Measurements from ENCODE around the gene RHAG. TPM values are rescaled to one million over a fixed set of nuclear protein-coding genes. Genes with fewer than 3 reads are reported as not detected.
"Not testable (repeated sequence)": the region's sequence is repeated elsewhere in the genome, so short reads cannot be mapped to it uniquely, and the experiment has no call there.

RHAG gene
- total and polyA plus RNA-seq, 4 donors = not detected

DNA sequence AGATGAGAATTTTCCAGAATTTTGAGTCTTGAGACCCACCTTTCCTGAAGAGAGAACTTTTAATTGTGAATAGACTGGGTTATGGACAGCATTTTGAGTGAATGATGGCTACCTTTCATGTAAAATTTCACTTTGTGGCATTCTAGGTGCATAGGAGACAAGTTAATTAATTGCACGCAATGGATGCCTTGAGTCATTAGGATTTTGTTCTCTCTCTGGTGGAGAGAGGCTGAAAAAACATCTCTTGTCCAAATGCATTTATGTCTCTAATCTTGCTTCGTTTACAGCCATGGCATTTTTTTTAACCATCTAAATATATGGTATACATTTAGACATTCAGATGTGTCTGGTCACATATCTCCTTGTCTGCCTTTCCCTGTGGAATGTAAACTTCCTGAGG is 3.1 kb downstream of the RHAG start:
- 77 to 95% methylated on average over 2 of the region's 2 CpGs for WGBS, 2 donors
- H3K27ac ChIP-seq (ENCODE audit: low read depth in 1 of 2, low read length in 2 of 2) = no peak overlapping the region
- no peaks in the 10 kb centered on the region for H3K27me3 ChIP-seq (ENCODE audit: control insufficient read depth in 1 of 2, insufficient read depth in 2 of 2, low read length in 1 of 2)
- DNase-seq (no peak), ATAC-seq (ENCODE audit: low FRiP score) (no peak)
- no peaks in the 10 kb centered on the region for H3K36me3 ChIP-seq (ENCODE audit: control insufficient read depth in 1 of 2, insufficient read depth in 2 of 2, low read length in 1 of 2)
- H3K4me3 ChIP-seq (ENCODE audit: low read length in 2 of 2) = no peak overlapping the region
- no peaks in the 10 kb centered on the region for H3K9me3 ChIP-seq (ENCODE audit: control insufficient read depth, low read length)
- H3K4me1 ChIP-seq (ENCODE audit: control insufficient read depth in 1 of 2, insufficient read depth in 2 of 2, low read length in 2 of 2) = no peaks in the 10 kb centered on the region
- intact Hi-C loops (cut with DNase I) = no loop called here

DNA sequence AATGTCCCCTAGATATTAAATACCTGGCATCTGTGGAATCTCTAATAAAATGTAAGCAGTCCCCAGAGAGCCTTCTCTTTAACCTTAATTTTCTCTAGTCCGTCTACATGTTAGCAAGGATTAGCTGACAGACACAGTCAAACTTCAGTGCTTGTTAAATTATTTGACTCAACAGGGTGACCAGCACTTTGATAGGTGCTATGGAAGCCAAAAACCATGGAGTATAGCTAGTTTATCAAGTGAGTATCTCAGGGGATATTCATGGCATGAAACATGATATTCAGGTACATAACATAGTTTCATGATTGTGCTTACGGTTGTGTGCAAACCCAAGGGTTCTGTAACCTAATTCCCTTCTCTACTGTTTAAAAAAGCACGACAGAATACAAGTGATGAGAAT is 3.9 kb downstream of the RHAG start:
- H3K27me3 ChIP-seq (ENCODE audit: control insufficient read depth in 1 of 2, insufficient read depth in 2 of 2, low read length in 1 of 2) = no peaks in the 10 kb centered on the region
- WGBS, 2 donors = 72 to 74% methylated on average over 3 of the region's 3 CpGs
- no peaks in the 10 kb centered on the region for H3K9me3 ChIP-seq (ENCODE audit: control insufficient read depth, low read length)
- H3K27ac ChIP-seq (ENCODE audit: low read depth in 1 of 2, low read length in 2 of 2) = no peak overlapping the region
- intact Hi-C loops (cut with DNase I) = no loop called here
- H3K4me3 ChIP-seq (ENCODE audit: low read length in 2 of 2) = no peak overlapping the region
- DNase-seq (no peak), ATAC-seq (ENCODE audit: low FRiP score) (no peak)
- H3K36me3 ChIP-seq (ENCODE audit: control insufficient read depth in 1 of 2, insufficient read depth in 2 of 2, low read length in 1 of 2) = no peaks in the 10 kb centered on the region
- no peaks in the 10 kb centered on the region for H3K4me1 ChIP-seq (ENCODE audit: control insufficient read depth in 1 of 2, insufficient read depth in 2 of 2, low read length in 2 of 2)

DNA sequence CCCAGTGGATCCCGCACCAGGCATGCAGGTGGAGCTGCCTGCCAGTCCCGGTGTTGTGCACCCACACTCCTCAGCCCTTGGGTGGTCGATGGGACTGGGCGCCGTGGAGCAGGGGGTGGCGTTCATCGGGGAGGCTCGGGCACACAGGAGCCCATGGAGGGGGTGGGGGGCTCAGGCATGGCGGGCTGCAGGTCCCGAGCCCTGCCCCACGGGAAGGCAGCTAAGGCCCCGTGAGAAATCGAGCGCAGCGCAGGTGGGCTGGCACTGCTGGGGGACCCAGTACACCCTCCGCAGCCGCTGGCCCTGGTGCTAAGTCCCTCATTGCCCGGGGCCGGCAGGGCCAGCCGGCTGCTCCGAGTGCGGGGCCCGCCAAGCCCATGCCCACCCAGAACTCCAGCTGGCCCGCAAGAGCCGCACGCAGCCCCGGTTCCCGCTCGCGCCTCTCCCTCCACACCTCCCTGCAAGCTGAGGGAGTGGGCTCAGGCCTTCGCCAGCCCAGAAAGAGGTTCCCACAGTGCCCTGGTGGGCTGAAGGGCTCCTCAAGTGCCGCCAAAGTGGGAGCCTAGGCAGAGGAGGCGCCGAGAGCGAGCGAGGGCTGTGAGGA is 7.1 kb downstream of the RHAG start:
- H3K27me3 ChIP-seq (ENCODE audit: control insufficient read depth in 1 of 2, insufficient read depth in 2 of 2, low read length in 1 of 2); ATAC-seq (ENCODE audit: low FRiP score); H3K36me3 ChIP-seq (ENCODE audit: control insufficient read depth in 1 of 2, insufficient read depth in 2 of 2, low read length in 1 of 2); DNase-seq; intact Hi-C loops (cut with DNase I); H3K9me3 ChIP-seq (ENCODE audit: control insufficient read depth, low read length); H3K4me3 ChIP-seq (ENCODE audit: low read length in 2 of 2); H3K27ac ChIP-seq (ENCODE audit: low read depth in 1 of 2, low read length in 2 of 2); H3K4me1 ChIP-seq (ENCODE audit: control insufficient read depth in 1 of 2, insufficient read depth in 2 of 2, low read length in 2 of 2): not testable (repeated sequence)
- WGBS, 2 donors = 93 to 96% methylated on average over 32 to 36 of the region's 36 CpGs

DNA sequence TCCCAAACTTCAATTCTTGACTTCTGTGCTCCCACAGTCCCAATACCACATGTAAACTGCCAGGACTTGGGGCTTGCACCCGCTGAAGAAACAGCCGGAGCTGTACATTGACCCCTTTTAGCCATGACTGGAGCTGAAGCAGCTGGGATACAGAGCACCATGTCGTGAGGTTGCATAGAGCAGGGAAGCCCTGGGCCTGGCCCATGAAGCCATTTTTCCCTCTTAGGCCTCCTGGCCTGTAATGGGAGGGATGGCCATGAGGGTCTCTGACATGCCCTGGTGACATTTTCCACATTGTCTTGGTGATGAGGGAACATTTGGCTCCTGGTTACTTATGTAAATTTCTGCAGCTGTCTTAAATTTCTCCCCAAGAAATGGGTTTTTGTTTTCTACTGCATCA is 9.8 kb downstream of the RHAG start:
- no peaks in the 10 kb centered on the region for H3K4me1 ChIP-seq (ENCODE audit: control insufficient read depth in 1 of 2, insufficient read depth in 2 of 2, low read length in 2 of 2)
- 86 to 92% methylated on average over 3 of the region's 3 CpGs for WGBS, 2 donors
- H3K27me3 ChIP-seq (ENCODE audit: control insufficient read depth in 1 of 2, insufficient read depth in 2 of 2, low read length in 1 of 2) = no peaks in the 10 kb centered on the region
- H3K27ac ChIP-seq (ENCODE audit: low read depth in 1 of 2, low read length in 2 of 2) = no peak overlapping the region
- no peak for DNase-seq
- no peak overlapping the region for H3K4me3 ChIP-seq (ENCODE audit: low read length in 2 of 2)
- no peak for ATAC-seq (ENCODE audit: low FRiP score)
- no peaks in the 10 kb centered on the region for H3K9me3 ChIP-seq (ENCODE audit: control insufficient read depth, low read length)
- intact Hi-C loops (cut with DNase I) = no loop called here
- no peaks in the 10 kb centered on the region for H3K36me3 ChIP-seq (ENCODE audit: control insufficient read depth in 1 of 2, insufficient read depth in 2 of 2, low read length in 1 of 2)

DNA sequence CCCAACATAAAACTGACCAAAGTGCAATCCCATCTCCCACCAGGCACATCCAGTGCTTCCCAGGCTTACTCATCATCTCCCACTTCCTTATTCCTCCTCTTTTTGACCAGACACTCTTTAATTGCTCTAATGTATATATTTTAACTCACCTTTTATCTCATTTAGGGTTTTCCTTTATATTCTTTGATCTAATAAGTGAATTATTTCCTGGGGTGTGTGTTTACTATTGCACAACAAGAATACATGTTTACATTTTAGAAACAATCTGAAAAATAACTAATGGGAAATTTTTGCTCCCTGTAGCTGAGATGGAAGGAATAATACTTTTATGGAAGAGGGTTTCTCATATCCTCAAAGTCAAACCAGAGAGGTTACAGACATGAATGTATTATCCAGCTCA is 18.4 kb downstream of the RHAG start:
- intact Hi-C loops (cut with DNase I) = no loop called here
- DNase-seq = no peak
- no peak for ATAC-seq (ENCODE audit: low FRiP score)

DNA sequence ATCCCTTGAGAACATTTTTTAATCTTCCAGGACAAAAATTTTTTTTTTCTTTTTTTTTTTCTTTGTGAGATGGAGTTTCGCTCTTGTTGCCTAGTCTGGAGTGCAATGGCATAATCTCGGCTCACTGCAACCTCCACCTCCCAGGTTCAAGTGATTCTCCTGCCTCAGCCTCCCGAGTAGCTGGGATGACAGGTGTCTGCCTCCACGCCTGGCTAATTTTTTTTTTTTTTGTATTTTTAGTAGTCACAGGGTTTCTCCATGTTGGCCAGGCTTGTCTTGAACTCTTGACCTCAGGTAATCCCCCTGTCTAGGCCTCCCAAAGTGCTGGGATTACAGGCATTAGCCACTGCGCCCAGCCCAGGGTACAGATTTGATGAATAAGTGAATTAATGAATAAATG is 22.5 kb downstream of the RHAG start:
- DNase-seq; intact Hi-C loops (cut with DNase I); H3K27me3 ChIP-seq (ENCODE audit: control insufficient read depth in 1 of 2, insufficient read depth in 2 of 2, low read length in 1 of 2); ATAC-seq (ENCODE audit: low FRiP score); H3K36me3 ChIP-seq (ENCODE audit: control insufficient read depth in 1 of 2, insufficient read depth in 2 of 2, low read length in 1 of 2); H3K27ac ChIP-seq (ENCODE audit: low read depth in 1 of 2, low read length in 2 of 2); H3K4me3 ChIP-seq (ENCODE audit: low read length in 2 of 2); H3K4me1 ChIP-seq (ENCODE audit: control insufficient read depth in 1 of 2, insufficient read depth in 2 of 2, low read length in 2 of 2); H3K9me3 ChIP-seq (ENCODE audit: control insufficient read depth, low read length): not testable (repeated sequence)
- 82 to 84% methylated on average over 5 of the region's 5 CpGs for WGBS, 2 donors

More for the DNA sequence above, 18.4 kb downstream of the RHAG start:
- H3K27ac ChIP-seq (ENCODE audit: low read depth in 1 of 2, low read length in 2 of 2) = no peak overlapping the region
- no peaks in the 10 kb centered on the region for H3K36me3 ChIP-seq (ENCODE audit: control insufficient read depth in 1 of 2, insufficient read depth in 2 of 2, low read length in 1 of 2)
- no peaks in the 10 kb centered on the region for H3K27me3 ChIP-seq (ENCODE audit: control insufficient read depth in 1 of 2, insufficient read depth in 2 of 2, low read length in 1 of 2)
- H3K9me3 ChIP-seq (ENCODE audit: control insufficient read depth, low read length) = no peaks in the 10 kb centered on the region
- no peaks in the 10 kb centered on the region for H3K4me1 ChIP-seq (ENCODE audit: control insufficient read depth in 1 of 2, insufficient read depth in 2 of 2, low read length in 2 of 2)
- H3K4me3 ChIP-seq (ENCODE audit: low read length in 2 of 2) = no peak overlapping the region

DNA sequence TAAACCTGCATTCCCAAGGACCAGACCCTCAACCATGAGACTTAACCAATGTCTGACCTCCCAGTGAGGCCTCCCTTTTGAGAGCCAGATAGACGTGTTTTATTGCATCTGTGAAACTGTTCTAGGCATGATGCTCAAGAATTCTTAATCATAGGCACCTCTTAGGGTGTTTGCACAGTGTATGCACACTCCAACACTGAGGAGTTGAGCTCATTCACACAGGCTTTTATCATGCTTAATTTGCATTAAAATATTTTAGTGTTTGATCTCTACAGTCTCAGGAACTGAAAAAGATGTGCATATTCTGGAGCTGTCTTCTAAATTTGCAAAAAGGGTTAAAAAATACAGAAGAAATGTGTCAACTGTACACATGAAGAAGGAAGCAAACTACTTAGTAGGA is 27.4 kb downstream of the RHAG start:
- 41 to 49% methylated on average over 1 of the region's 1 CpG for WGBS, 2 donors
- no peak overlapping the region for H3K27ac ChIP-seq (ENCODE audit: low read depth in 1 of 2, low read length in 2 of 2)
- no peaks in the 10 kb centered on the region for H3K9me3 ChIP-seq (ENCODE audit: control insufficient read depth, low read length)
- H3K4me1 ChIP-seq (ENCODE audit: control insufficient read depth in 1 of 2, insufficient read depth in 2 of 2, low read length in 2 of 2) = no peaks in the 10 kb centered on the region
- no peak for DNase-seq
- no peaks in the 10 kb centered on the region for H3K27me3 ChIP-seq (ENCODE audit: control insufficient read depth in 1 of 2, insufficient read depth in 2 of 2, low read length in 1 of 2)
- no peak for ATAC-seq (ENCODE audit: low FRiP score)
- H3K4me3 ChIP-seq (ENCODE audit: low read length in 2 of 2) = no peak overlapping the region
- H3K36me3 ChIP-seq (ENCODE audit: control insufficient read depth in 1 of 2, insufficient read depth in 2 of 2, low read length in 1 of 2) = no peaks in the 10 kb centered on the region
- intact Hi-C loops (cut with DNase I) = loop anchor here (5.0 kb wide), 2 partner anchors 77 to 87 kb away; no protein-coding TSS in a partner anchor

DNA sequence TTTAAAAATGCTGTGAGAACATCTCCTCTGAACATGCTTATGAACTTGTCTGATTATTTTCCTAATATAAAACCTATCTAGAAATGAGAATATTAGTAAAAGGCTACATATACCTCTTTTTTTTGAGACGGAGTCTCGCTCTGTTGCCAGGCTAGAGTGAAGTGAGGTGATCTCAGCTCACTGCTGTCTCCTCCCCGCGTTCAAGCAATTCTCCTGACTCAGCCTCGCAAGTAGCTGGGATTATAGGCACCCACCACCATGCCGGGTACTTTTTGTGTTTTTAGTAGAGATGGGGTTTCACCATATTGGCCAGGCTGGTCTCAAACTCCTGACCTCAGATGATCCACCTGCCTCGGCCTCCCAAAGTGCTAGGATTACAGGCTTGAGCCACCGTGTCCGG is 28.4 kb downstream of the RHAG start:
- not testable (repeated sequence) for H3K4me3 ChIP-seq (ENCODE audit: low read length in 2 of 2); H3K4me1 ChIP-seq (ENCODE audit: control insufficient read depth in 1 of 2, insufficient read depth in 2 of 2, low read length in 2 of 2); ATAC-seq (ENCODE audit: low FRiP score); H3K27me3 ChIP-seq (ENCODE audit: control insufficient read depth in 1 of 2, insufficient read depth in 2 of 2, low read length in 1 of 2); H3K36me3 ChIP-seq (ENCODE audit: control insufficient read depth in 1 of 2, insufficient read depth in 2 of 2, low read length in 1 of 2); H3K27ac ChIP-seq (ENCODE audit: low read depth in 1 of 2, low read length in 2 of 2); DNase-seq; H3K9me3 ChIP-seq (ENCODE audit: control insufficient read depth, low read length)
- 74 to 80% methylated on average over 9 of the region's 9 CpGs for WGBS, 2 donors
- intact Hi-C loops (cut with DNase I) = loop anchor here (5.0 kb wide), 2 partner anchors 76 to 86 kb away; no protein-coding TSS in a partner anchor

DNA sequence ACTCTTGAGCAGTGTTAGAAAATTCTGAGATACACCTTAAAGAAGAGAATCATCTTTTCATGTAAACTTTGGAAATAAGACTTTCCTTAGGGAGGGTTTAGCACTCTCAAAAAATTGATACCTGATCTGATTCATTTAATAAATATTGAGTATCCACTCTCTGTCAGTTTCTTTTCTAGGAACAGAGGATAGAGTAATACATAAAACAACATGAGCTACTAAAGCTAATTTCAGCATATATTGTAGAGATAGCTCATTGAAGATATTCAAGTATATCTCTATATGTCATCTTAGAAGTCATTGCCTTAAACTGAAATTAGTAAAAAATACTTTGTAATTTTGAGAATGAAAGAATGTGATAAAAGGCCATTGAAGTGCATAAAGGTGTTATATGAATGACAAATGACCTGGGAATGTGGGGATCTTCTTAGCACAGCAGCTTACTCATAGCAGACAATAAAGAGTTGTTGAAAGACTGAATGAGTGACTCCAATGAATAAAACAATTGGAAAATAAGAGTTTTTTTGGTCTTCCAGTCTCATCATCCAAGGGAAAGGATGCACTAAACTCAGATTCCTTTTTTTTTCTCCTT is 29.2 kb downstream of the RHAG start:
- no peak for ATAC-seq (ENCODE audit: low FRiP score)
- Histone ChIP-seq H3K36me3 (ENCODE audit: control insufficient read depth in 1 of 2, insufficient read depth in 2 of 2, low read length in 1 of 2) (no peaks in the 10 kb centered on the region), H3K27me3 (ENCODE audit: control insufficient read depth in 1 of 2, insufficient read depth in 2 of 2, low read length in 1 of 2) (no peaks in the 10 kb centered on the region), H3K27ac (ENCODE audit: low read depth in 1 of 2, low read length in 2 of 2) (no peak overlapping the region), H3K4me3 (ENCODE audit: low read length in 2 of 2) (no peak overlapping the region), H3K9me3 (ENCODE audit: control insufficient read depth, low read length) (no peaks in the 10 kb centered on the region), H3K4me1 (ENCODE audit: control insufficient read depth in 1 of 2, insufficient read depth in 2 of 2, low read length in 2 of 2) (no peaks in the 10 kb centered on the region)
- no peak for DNase-seq
- intact Hi-C loops (cut with DNase I) = loop anchor here (5.0 kb wide), 2 partner anchors 75 to 85 kb away; no protein-coding TSS in a partner anchor

Measured in aorta (tissue), 5 donors.